AG04450 (cell line): Measurements from ENCODE around the gene COX20. TPM values are rescaled to one million over a fixed set of nuclear protein-coding genes. Genes with fewer than 3 reads are reported as not detected.
A peak's percentile ranks its signal among the peaks of the same experiment; 100 is the strongest.

Experiments used
- CTCF ChIA-PET: fragments of 300-600, 350-600 bp; formaldehyde crosslinking; extraction: SDS; loops from one replicate; lab custom pipeline; 2022; ENCODE audit warnings: antibody characterized with exemption, inconsistent platforms; lab: Charles Lee
- POLR2A ChIA-PET: fragments of 350-600 bp; formaldehyde crosslinking; extraction: SDS; loops from one replicate; lab custom pipeline; 2021; ENCODE audit warnings: antibody characterized with exemption, inconsistent platforms; lab: Yijun Ruan, JAX
- DNase-seq: peaks from one replicate; pipeline ENCODE4 v3.0.0-alpha.2; 2011; ENCODE audit warnings: low read depth, low spot score
- H3K27ac ChIP-seq: one replicate; pipeline ENCODE4 v1.5.1; 2012; ENCODE audit warnings: low read depth, low read length, control low read depth
- H3K27me3 ChIP-seq: one replicate; pipeline ENCODE4 v1.6.0; 2012; ENCODE audit warnings: low read length; ENCODE audit not compliant: control insufficient read depth, insufficient read depth
- H3K4me3 ChIP-seq: 2 replicates; pipeline ENCODE4 v1.5.1; 2011; ENCODE audit warnings: mild to moderate bottlenecking, low read depth, low read length, control low read depth
- H3K9me3 ChIP-seq: 2 replicates; pipeline ENCODE4 v1.5.1; 2012; ENCODE audit warnings: low read length; ENCODE audit not compliant: control insufficient read depth, insufficient read depth
- polyA plus RNA-seq: library from polyadenylated mRNA; depleted of rRNA; stranded (reverse); fragments of >200 nt; gene quantifications from 2 replicates; pipeline ENCODE4 v1.2.3, GENCODE V29; 2011
- TF ChIP-seq, protein P1 (sequence below): IDR thresholded peaks from 2 replicates; pipeline ENCODE4 v1.5.1; 2011; ENCODE audit warnings: low read depth, low read length, control low read depth, inconsistent platforms

COX20 gene
- polyA plus RNA-seq, 1 experiment = 45.8 TPM

DNA sequence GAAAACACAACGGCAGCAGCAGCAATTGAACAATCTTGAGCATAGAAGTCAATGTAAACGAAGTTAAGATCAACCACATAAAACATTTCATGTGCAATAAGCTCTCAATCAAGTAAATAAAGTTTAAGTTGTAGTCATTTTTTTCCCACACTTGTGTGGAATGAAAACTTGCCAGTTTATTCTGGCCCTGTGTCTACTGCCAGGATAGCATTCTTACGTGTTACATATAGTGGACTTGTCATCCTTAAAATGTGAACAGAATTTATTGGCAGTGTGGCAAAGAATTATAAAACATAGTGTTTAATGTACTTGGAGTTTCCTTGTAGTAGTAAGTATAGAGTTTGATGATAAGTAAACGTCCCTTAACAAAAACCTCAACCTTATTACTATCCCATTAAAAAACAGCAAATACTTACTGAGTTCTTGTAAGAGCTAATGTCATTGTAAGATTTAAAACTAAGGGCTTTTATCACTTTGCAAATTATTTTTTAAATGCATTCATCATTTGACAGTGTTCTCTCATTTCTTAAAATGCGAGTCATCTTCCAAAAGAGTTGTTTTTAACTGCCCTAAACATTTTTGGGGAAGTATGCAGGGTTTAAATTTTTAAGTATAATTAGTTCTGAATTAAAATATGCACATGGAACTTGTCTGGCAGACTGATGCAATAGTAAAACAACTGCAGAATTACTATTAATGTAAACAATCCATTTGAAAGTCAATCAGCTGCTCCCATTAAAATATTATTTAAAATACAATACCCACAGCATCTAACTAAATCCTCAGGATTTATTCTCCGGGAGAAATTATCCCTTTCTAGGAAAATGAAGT lies 7.9 kb downstream of the COX20 start:
- ChIA-PET CTCF (interaction anchor here (0.6 to 1.2 kb wide), 4 partner anchors 29 to 200 kb away, joined by 3 to 10 read pairs (median 4); no protein-coding TSS in a partner anchor), POLR2A (interaction anchor here (0.7 kb wide), 1 partner anchor 189 kb away, joined by 3 read pairs; no protein-coding TSS in a partner anchor)
- no peak for DNase-seq
- Histone ChIP-seq H3K27me3 (no peaks in the 10 kb centered on the region), H3K4me3 (no peak overlapping the region), H3K9me3 (no peaks in the 10 kb centered on the region), H3K27ac (no peak overlapping the region)
- TF ChIP-seq, protein P1, sequence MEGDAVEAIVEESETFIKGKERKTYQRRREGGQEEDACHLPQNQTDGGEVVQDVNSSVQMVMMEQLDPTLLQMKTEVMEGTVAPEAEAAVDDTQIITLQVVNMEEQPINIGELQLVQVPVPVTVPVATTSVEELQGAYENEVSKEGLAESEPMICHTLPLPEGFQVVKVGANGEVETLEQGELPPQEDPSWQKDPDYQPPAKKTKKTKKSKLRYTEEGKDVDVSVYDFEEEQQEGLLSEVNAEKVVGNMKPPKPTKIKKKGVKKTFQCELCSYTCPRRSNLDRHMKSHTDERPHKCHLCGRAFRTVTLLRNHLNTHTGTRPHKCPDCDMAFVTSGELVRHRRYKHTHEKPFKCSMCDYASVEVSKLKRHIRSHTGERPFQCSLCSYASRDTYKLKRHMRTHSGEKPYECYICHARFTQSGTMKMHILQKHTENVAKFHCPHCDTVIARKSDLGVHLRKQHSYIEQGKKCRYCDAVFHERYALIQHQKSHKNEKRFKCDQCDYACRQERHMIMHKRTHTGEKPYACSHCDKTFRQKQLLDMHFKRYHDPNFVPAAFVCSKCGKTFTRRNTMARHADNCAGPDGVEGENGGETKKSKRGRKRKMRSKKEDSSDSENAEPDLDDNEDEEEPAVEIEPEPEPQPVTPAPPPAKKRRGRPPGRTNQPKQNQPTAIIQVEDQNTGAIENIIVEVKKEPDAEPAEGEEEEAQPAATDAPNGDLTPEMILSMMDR = no peak

DNA sequence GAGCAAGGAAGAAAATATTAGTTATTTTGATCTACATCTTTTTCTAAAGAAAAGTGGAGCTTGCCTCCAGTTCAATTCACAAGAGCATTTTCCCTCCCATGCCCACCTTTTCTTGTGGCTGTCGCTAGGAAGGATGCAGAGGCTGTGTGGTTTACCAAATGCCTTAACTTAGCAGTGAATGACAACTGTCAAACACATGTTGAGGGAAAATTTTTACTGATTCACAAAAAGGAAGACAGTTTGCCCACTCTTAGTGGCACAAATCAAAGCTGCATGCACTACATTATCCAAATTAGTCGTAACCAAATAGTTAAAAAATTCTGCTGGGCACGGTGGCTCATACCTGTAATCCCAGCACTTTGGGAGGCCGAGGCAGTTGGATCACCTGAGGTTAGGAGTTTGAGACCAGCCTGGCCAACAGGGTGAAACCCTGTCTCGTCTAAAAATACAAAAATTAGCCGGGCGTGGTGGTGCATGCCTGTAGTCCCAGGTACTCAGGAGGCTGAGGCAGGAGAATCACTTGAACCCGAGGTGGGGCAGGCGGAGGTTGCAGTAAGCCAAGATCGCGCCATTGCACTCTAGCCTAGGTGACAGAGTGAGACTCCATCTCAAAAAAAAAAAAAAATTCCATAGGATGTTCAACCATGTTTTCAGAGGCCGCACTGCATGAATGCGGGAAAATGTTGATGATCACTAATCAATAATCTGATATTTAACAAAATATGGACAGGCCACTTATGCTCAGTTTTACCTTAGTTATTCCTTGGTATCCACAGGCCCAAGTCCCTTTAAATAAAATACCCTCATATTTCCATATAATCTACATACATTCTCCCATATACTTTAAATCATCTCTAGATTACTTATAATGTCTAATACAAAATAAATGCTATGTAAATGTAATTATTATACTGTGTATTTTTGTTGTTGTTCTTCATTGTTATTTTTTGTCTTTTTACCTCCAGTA lies 9.0 kb downstream of the COX20 start:
- CTCF ChIA-PET = interaction anchor here (0.8 to 1.2 kb wide), 2 partner anchors 198 to 240 kb away, joined by 3 to 4 read pairs; no protein-coding TSS in a partner anchor
- Histone ChIP-seq H3K27me3 (no peaks in the 10 kb centered on the region), H3K4me3 (no peak overlapping the region), H3K9me3 (no peaks in the 10 kb centered on the region), H3K27ac (peak overlapping the region; percentile 21)
- DNase-seq = no peak
- POLR2A ChIA-PET = no interaction called here
- TF ChIP-seq, protein P1 = no peak

DNA sequence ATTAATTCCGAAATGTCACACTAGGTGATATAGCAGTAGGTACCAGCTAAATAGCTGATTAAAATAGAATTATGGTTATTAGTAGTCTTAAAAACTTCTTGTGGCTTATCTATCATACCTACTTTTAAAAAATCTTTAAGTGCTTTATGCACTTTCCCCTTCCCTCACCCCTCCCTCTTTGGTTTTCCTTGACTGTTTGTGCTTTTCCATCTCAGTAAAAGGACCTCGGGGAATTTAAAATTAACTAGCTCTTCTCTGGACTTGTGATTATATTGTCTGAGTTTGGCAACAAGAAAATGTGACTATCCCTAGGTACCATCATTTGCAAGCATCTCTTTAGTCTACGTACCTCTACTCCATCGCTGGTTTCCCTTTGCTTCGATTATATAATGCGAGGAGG lies 11.2 kb downstream of the COX20 start:
- TF ChIP-seq, protein P1 = no peak
- ChIA-PET POLR2A (interaction anchor here (1.7 kb wide), 1 partner anchor 11 kb away, joined by 6 read pairs; the partner anchor contains the start of gene COX20), CTCF (interaction anchor here (1.0 to 2.3 kb wide), 2 partner anchors 10 to 196 kb away, joined by 3 to 10 read pairs; no protein-coding TSS in a partner anchor)
- no peaks in the 10 kb centered on the region for H3K9me3 ChIP-seq
- DNase-seq = no peak
- H3K27ac ChIP-seq = no peak overlapping the region
- no peak overlapping the region for H3K4me3 ChIP-seq
- no peaks in the 10 kb centered on the region for H3K27me3 ChIP-seq

DNA sequence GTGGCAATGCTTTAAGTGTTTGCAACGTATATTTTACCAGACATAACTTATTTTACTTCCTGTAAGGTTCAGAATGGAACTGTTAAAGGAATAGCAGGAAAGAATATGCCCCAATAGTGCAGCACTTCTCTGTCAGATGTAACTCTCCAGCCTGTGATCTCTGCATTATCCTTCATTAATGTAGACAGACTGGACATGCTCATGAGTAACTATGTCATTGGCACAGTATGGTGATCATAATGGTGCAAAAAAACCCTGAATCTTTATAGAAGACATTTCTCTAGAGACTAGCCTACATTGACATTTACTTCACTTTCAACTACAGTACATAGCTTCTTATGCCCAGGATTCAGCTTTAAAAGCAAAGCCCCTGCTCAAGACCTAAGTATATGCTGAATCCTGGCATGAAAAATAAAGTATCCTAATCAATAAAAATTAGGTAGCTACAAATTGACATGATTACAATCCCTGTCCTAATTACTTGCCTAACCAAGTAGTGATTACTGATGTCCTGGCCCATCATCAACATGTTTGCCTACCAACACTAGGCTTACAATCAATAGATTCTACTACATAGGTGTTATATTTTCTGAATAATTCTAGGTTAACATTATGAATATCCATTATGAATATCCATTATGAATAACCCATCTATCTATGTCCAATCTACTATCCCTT lies 13.9 kb downstream of the COX20 start:
- Histone ChIP-seq H3K27me3 (no peaks in the 10 kb centered on the region), H3K9me3 (no peaks in the 10 kb centered on the region), H3K27ac (no peak overlapping the region), H3K4me3 (no peak overlapping the region)
- ChIA-PET POLR2A (no interaction called here), CTCF (interaction anchor here (0.6 to 3.2 kb wide), 4 partner anchors 14 to 308 kb away, joined by 3 to 24 read pairs (median 3); no protein-coding TSS in a partner anchor)
- DNase-seq = no peak
- TF ChIP-seq, protein P1 = no peak
